Naive B cell (primary cell): ENCODE results near the gene SERGEF. TPM values are rescaled to one million over a fixed set of nuclear protein-coding genes. Genes with fewer than 3 reads are reported as not detected.
A peak's percentile ranks its signal among the peaks of the same experiment; 100 is the strongest.
"Not testable (repeated sequence)": the region's sequence is repeated elsewhere in the genome, so short reads cannot be mapped to it uniquely, and the experiment has no call there.

ENCODE experiments used
- ATAC-seq, 2 donors: fragments of 150-1000 bp; cut with Tn5 transposase; 2 replicates each; pipeline ENCODE4 v1.10.0; 2021; ENCODE audit warnings: low read depth in 2 of 2, mild to moderate bottlenecking in 2 of 2, moderate library complexity in 2 of 2
- DNase-seq: peaks from one replicate; pipeline ENCODE4 v3.0.0; 2022
- H3K27ac Mint-ChIP-seq, 6 donors: one replicate each; pipeline ENCODE4 v1.8.0; 2020 to 2022; ENCODE audit warnings: mild to moderate bottlenecking in 6 of 6, mixed read lengths in 6 of 6, moderate library complexity in 5 of 6, inconsistent platforms in 2 of 6
- H3K27me3 Mint-ChIP-seq, 3 donors: one replicate each; pipeline ENCODE4 v1.8.0; 2021 to 2022; ENCODE audit warnings: mixed read lengths in 3 of 3, mild to moderate bottlenecking in 1 of 3
- H3K36me3 Mint-ChIP-seq, 2 donors: one replicate each; pipeline ENCODE4 v1.8.0; 2020 to 2022; ENCODE audit warnings: mixed read lengths in 2 of 2, inconsistent platforms in 1 of 2, mild to moderate bottlenecking in 1 of 2
- H3K4me1 Mint-ChIP-seq, 3 donors: one replicate each; pipeline ENCODE4 v1.8.0; 2020 to 2022; ENCODE audit warnings: mixed read lengths in 3 of 3, inconsistent platforms in 1 of 3, mild to moderate bottlenecking in 1 of 3, moderate library complexity in 1 of 3
- H3K4me3 Mint-ChIP-seq, 8 donors: one replicate each; pipeline ENCODE4 v1.8.0; 2020 to 2022; ENCODE audit warnings: mild to moderate bottlenecking in 8 of 8, mixed read lengths in 8 of 8, moderate library complexity in 8 of 8, inconsistent platforms in 2 of 8
- H3K9me3 Mint-ChIP-seq, 7 donors: one replicate each; pipeline ENCODE4 v1.8.0; 2020 to 2022; ENCODE audit warnings: mixed read lengths in 7 of 7, mild to moderate bottlenecking in 5 of 7, inconsistent platforms in 2 of 7, moderate library complexity in 1 of 7
- polyA plus RNA-seq, 6 donors: library from polyadenylated mRNA; unstranded; fragments of 300-500 nt; fragmentation: Illumina TruSeq; gene quantifications; one replicate each; pipeline ENCODE4 v1.2.3, GENCODE V29; 2021; ENCODE audit warnings: low read depth in 6 of 6

SERGEF gene
- polyA plus RNA-seq, 6 donors from 2014 or later, result 18.3 to 54.6 (median 42.6) TPM

DNA sequence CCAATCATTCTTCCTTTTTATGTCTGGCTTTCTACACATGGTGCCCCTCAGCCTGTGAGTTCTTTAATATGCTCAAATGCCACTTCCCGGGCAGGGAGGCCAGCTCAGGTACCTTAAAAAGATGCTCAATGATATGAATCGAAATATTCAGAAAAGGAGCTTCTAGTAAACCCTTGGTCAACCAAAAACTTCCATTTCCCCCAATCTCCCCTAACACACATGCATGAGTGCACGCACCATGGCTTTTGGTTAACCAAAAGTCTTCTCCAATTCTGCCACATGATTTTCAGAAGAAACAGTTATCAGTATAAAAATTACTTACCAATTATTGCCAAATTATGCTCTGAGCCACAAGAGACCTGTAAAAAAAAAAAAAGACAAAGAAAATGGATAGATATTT is 135.0 kb downstream of the SERGEF start:
- no peaks in the 10 kb centered on the region for H3K9me3 Mint-ChIP-seq
- peaks cover 0 to 4% (median 4%) of the 10 kb centered on the region in 3 donors for H3K4me1 Mint-ChIP-seq
- DNase-seq (no peak), ATAC-seq (no peak)
- H3K27me3 Mint-ChIP-seq, result no peaks in the 10 kb centered on the region
- H3K4me3 Mint-ChIP-seq, result no peak overlapping the region
- H3K36me3 Mint-ChIP-seq, result peaks cover 19 to 26% of the 10 kb centered on the region in 2 donors
- H3K27ac Mint-ChIP-seq, result no peak overlapping the region

DNA sequence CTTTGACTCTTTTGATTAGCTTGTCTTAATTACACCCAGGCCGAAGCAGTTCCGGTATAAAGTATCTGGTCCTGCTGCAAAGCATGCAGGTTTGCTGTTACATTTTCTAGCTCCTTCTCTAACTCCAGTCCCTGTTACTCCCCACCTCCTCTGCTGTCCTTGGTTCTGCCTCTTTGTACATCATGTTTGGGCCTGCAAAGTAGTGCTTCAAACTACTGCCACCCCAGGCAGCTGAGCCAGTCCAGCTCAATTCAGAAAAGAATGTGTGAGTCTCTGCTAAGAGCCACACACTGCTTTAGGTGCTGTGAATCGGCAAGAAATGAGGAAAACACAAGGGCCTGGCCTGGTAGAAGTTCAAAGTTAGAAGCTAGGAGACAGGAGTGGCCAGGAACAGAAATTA is 136.0 kb downstream of the SERGEF start:
- Mint-ChIP-seq H3K27me3 (no peaks in the 10 kb centered on the region), H3K27ac (no peak overlapping the region), H3K36me3 (peaks cover 19 to 34% of the 10 kb centered on the region in 2 donors), H3K9me3 (no peaks in the 10 kb centered on the region), H3K4me1 (peaks cover 0 to 4% (median 4%) of the 10 kb centered on the region in 3 donors), H3K4me3 (no peak overlapping the region)
- ATAC-seq, result no peak
- no peak for DNase-seq

DNA sequence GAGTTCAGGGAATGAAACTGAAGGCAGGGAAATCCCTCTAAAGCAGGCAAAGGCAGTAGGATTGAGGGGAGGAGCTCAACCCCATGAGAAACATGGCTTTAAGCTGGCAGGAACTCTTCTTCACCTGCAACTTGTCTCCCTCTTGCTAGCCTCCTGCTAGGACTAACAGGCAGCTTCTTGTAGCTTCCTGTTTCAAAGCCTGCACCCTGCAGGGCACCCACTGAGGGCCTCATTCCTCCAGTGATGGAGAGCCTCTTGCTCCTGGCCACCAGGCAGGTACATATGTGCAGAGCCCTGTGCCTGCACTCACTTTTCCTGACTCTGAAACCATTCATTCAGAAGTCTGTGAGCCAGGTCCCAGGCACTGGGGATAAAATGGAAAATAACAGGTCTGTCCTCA is 137.0 kb downstream of the SERGEF start:
- Mint-ChIP-seq H3K27ac (peak overlapping the region in 1 of 6 donors; percentile 36), H3K4me3 (no peak overlapping the region), H3K4me1 (peaks cover 0 to 4% (median 4%) of the 10 kb centered on the region in 3 donors), H3K27me3 (no peaks in the 10 kb centered on the region), H3K9me3 (no peaks in the 10 kb centered on the region), H3K36me3 (peaks cover 19 to 43% of the 10 kb centered on the region in 2 donors)
- ATAC-seq, result no peak
- no peak for DNase-seq

DNA sequence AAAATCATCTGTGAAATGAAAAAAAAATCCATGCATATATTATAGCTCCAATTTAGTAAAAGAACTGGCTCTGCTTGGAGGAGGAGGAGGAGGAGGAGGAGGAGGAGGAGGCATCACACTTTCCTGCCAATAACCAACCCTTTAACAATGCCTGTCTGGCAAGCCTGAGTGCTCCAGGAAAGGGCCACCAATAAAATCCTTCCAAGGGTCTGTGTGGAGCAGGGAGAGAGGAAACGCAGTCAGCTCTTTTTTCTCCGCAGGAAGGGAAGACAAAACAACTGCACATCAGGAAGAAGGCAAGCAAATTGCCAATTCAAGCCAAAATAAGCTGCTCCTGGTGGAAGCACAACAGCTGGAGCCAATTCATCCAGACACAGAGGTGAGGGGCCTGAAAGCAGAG is 139.3 kb downstream of the SERGEF start:
- peaks cover 33 to 59% of the 10 kb centered on the region in 2 donors for H3K36me3 Mint-ChIP-seq
- no peak for DNase-seq
- H3K9me3 Mint-ChIP-seq, result peaks cover 0 to 10% (median 2%) of the 10 kb centered on the region in 7 donors
- H3K27me3 Mint-ChIP-seq, result no peaks in the 10 kb centered on the region
- peaks cover 0 to 4% (median 4%) of the 10 kb centered on the region in 3 donors for H3K4me1 Mint-ChIP-seq
- ATAC-seq, result no peak
- peak overlapping the region in 1 of 6 donors; percentile 34 for H3K27ac Mint-ChIP-seq
- H3K4me3 Mint-ChIP-seq, result no peak overlapping the region

DNA sequence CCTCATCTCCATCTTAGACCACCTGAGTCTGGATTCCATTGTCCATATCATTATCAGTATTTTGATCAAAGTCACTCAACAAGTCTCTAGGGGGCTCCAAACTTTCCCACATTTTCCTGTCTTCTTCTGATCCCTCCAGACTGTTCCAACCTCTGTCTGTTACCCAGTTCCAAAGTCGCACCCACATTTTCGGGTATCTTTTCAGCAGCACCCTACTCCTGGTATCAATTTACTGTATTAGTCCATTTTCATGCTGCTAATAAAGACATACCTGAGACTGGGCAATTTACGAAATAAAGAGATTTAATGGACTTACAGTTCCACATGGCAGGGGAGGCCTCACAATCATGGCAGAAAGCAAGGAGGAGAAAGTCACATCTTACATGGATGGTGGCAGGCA is 144.4 kb downstream of the SERGEF start:
- peaks cover 0 to 14% (median 4%) of the 10 kb centered on the region in 7 donors for H3K9me3 Mint-ChIP-seq
- not testable (repeated sequence) for H3K27me3 Mint-ChIP-seq, DNase-seq, H3K4me1 Mint-ChIP-seq, H3K4me3 Mint-ChIP-seq, ATAC-seq
- peaks cover 34 to 57% of the 10 kb centered on the region in 2 donors for H3K36me3 Mint-ChIP-seq
- H3K27ac Mint-ChIP-seq, result peak overlapping the region in 1 of 6 donors; percentile 72

DNA sequence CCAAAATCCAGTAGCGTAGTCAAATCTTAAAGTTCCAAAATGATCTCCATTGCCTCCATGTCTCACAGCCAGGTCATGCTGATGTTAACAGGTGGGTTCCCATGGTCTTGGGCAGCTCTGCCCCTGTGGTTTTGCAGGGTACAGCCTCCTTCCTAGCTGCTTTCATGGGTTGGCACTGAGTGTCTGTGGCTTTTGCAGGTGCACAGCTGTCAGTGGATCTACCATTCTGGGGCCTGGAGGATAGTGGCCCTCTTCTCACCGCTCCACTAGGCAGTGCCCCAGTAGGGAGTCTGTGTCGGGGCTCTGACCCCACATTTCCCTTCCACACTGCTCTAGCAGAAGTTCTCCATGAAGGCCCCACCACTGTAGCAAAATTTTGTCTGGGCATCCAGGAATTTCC is 145.5 kb downstream of the SERGEF start:
- DNase-seq (no peak), ATAC-seq (no peak)
- H3K4me3 Mint-ChIP-seq, result no peak overlapping the region
- H3K4me1 Mint-ChIP-seq, result no peaks in the 10 kb centered on the region
- H3K27ac Mint-ChIP-seq, result no peak overlapping the region
- H3K9me3 Mint-ChIP-seq, result peaks cover 0 to 14% (median 4%) of the 10 kb centered on the region in 7 donors
- H3K27me3 Mint-ChIP-seq, result no peaks in the 10 kb centered on the region
- H3K36me3 Mint-ChIP-seq, result peaks cover 37 to 57% of the 10 kb centered on the region in 2 donors

DNA sequence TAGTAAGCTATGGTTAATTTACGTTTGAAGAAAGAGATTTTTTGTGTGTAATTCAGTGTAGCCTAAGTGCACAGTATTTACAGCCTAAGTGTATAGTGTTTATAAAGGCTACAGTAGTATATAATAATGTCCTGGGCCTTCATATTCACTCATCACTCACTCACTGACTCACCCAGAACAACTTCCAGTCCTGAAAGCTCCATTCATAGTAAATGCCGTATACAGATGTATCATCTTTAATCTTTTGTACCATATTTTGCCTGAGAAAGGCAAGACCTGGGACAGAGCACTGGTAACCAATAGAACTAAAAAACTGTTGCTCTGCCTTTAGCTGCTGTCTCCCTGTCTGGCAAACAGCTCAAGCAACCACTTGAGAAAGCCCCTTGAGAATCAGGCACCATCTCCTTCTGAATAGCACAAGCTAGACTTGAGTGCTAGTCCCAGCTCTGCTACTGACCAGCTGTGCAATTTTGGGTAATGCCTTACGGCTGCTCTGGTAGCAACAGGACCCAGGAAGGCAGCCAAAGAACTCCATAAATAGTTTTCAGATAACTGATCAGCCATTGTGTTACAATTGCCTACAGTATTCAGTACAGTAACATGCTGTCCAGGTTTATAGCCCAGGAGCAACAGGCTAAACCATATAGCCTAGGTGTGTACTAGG is 146.9 kb downstream of the SERGEF start:
- Mint-ChIP-seq H3K27ac (no peak overlapping the region), H3K4me1 (peaks cover 0 to 5% (median 0%) of the 10 kb centered on the region in 3 donors), H3K9me3 (peaks cover 0 to 14% (median 4%) of the 10 kb centered on the region in 7 donors), H3K36me3 (peaks cover 37 to 44% of the 10 kb centered on the region in 2 donors), H3K4me3 (peak overlapping the region in 1 of 8 donors; percentile 3), H3K27me3 (no peaks in the 10 kb centered on the region)
- no peak for ATAC-seq
- no peak for DNase-seq

DNA sequence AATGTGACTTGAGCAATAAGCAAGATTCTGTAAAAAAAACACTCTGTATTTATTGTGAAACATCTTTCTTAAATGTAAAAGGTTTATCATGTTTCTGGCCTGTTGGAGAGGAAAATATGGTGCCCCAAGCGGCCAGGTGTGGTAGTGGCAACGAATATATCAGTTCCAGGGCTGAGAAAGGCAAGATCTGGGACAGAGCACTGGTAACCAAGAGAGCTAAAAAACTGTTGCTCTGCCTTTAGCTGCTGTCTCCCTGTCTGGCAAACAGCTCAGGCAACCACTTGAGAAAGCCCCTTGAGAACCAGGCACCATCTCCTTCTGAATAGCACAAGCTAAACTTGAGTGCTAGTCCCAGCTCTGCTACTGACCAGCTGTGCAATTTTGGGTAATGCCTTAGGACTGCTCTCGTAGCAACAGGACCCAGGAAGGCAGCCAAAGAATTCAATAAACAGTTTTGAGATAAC is 148.3 kb downstream of the SERGEF start:
- Mint-ChIP-seq H3K27ac (no peak overlapping the region), H3K36me3 (peaks cover 35 to 38% of the 10 kb centered on the region in 2 donors), H3K4me3 (no peak overlapping the region), H3K4me1 (peaks cover 0 to 5% (median 0%) of the 10 kb centered on the region in 3 donors), H3K27me3 (no peaks in the 10 kb centered on the region), H3K9me3 (peaks cover 0 to 11% (median 4%) of the 10 kb centered on the region in 7 donors)
- ATAC-seq, result no peak
- no peak for DNase-seq

DNA sequence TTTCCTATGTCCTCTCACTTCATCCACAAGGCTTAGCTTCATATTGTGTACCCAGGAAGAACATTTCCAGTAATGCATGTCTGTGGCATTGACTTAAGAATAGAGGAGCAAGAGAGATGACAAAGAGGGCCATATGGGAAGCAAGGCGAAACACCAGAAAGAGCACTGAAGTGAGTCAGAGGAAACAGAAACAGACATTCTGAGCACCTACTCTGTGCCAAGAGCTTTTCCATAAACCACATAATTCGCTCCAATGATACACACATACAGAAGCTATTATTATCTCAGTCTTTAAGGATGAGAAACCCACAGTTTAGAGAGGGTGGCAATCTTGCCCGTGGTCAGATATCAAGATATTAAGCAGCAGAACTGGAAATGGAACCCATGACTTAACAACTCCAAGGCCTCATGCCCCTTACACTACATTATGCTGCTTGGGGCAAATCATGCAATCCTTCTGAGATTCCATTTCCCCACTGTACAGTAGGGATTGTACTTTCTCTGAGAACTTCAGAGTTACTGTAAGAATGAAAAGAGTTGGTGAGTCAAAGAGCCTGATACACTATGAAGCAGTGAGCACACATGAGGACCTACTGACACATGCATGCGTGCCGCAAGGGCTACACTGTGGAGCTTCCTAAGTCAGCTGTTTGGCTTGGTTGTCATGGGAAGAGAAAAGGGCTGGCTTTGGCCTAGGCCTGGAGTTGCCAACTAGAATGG is 151.7 kb downstream of the SERGEF start:
- ATAC-seq (no peak), DNase-seq (no peak)
- no peak overlapping the region for H3K4me3 Mint-ChIP-seq
- H3K9me3 Mint-ChIP-seq, result no peaks in the 10 kb centered on the region
- H3K27me3 Mint-ChIP-seq, result no peaks in the 10 kb centered on the region
- peaks cover 0 to 5% (median 0%) of the 10 kb centered on the region in 3 donors for H3K4me1 Mint-ChIP-seq
- peaks cover 32 to 42% of the 10 kb centered on the region in 2 donors for H3K36me3 Mint-ChIP-seq
- no peak overlapping the region for H3K27ac Mint-ChIP-seq

DNA sequence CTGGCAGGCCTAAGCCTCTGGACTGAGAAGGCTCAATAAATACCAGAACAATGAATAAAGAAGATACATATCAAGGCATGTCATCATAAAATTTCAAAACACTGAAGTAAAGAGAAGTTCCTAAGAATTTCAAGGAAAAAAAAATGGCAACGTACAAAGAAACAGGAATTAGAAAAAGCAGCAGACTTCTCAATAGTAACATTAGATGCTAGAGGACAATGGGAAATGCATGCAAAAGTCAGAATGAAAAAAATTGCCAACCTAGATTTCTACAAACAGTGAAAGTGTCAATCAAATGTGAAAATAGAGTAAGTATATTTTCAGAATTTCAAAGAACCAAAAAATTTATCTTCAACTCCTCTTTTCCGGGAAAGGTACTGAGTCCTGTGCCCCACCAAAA is 153.3 kb downstream of the SERGEF start:
- DNase-seq, result no peak
- ATAC-seq, result no peak
- Mint-ChIP-seq H3K27me3 (no peaks in the 10 kb centered on the region), H3K4me3 (no peak overlapping the region), H3K9me3 (no peaks in the 10 kb centered on the region), H3K4me1 (peaks cover 0 to 5% (median 0%) of the 10 kb centered on the region in 3 donors), H3K36me3 (peaks cover 32 to 42% of the 10 kb centered on the region in 2 donors), H3K27ac (no peak overlapping the region)

DNA sequence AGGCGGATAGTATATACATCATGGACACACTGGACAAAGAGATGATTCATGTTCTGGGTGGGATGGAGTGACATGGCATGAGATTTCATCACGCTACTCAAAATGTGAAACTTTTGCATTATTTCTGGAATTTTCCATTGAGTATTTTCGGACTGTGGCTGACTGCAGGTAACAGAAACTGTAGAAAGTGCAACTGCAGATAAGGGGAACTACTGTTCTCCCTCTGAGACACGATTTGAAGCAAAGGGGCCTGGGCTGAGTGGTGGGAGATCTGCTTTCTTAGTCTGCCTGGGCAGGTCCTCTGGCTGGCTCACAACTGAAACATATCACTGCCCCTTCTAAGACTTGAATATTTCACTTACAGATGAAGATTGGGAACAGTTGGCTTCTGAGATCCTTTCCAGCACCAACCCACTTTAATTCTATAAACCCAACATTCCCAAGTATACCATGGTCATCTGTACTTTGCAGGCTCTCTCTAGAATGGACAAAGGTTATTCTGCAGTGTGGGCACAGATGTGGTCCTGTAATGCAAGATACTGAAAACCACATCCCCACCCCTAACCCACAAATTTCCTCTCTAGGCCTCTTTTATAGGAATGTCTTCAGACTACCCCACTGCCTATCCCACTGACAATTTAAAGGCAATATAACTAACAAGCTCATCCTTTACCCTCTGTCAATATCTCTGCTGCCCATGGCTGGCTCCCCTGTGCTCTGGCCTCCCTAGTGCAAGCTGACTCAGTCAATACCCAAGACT is 157.1 kb downstream of the SERGEF start:
- no peak for ATAC-seq
- H3K36me3 Mint-ChIP-seq, result peaks cover 27 to 34% of the 10 kb centered on the region in 2 donors
- no peak for DNase-seq
- H3K27ac Mint-ChIP-seq, result no peak overlapping the region
- H3K9me3 Mint-ChIP-seq, result no peaks in the 10 kb centered on the region
- H3K27me3 Mint-ChIP-seq, result no peaks in the 10 kb centered on the region
- H3K4me3 Mint-ChIP-seq, result no peak overlapping the region
- no peaks in the 10 kb centered on the region for H3K4me1 Mint-ChIP-seq

DNA sequence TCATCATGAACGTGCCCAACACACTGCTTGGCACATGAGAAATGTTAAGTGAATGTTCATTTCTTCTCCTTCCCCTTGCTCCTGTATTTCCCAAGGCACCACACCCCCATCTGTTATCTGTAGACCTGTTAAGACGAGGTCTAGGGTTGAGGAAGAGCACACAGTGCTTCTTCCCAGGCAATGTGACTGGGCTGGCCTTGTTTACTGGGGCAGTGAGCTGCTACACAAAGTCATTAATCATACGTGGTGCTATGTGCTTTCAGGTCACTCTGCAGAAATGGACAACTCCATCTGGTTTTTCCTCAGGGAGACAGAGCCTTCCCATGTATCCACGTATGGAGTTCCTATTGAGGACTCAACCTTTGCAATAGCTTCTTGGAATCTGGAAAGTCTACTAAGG is 159.6 kb downstream of the SERGEF start:
- DNase-seq (no peak), ATAC-seq (no peak)
- Mint-ChIP-seq H3K27ac (no peak overlapping the region), H3K9me3 (no peaks in the 10 kb centered on the region), H3K4me3 (no peak overlapping the region), H3K36me3 (peaks cover 24 to 27% of the 10 kb centered on the region in 2 donors), H3K4me1 (no peaks in the 10 kb centered on the region), H3K27me3 (no peaks in the 10 kb centered on the region)

DNA sequence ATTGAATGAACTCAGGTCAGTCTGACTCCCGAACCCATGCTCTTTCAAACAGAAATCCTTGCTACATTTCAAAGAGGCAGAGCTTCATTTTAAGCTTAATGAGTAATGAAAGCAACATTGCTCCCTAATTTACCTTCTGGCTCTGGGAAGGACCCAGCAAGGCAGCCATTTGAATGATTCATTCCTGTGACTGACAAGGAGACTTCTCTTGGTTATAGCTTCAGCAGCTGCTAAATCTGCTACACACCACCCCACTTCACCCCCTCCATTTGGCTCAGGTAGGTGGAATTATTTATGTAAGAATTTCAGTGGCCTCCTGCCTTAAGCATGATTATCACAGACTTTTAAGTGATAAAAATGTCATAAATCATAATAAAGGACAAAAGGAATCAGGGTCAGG is 160.6 kb downstream of the SERGEF start:
- Mint-ChIP-seq H3K27me3 (no peaks in the 10 kb centered on the region), H3K27ac (no peak overlapping the region), H3K4me3 (no peak overlapping the region), H3K36me3 (peaks cover 16 to 17% of the 10 kb centered on the region in 2 donors), H3K4me1 (no peaks in the 10 kb centered on the region), H3K9me3 (no peaks in the 10 kb centered on the region)
- DNase-seq (no peak), ATAC-seq (no peak)
